Ishikawa (cell line): ENCODE data around the gene SPINK9.

Experiments used
- CEBPB ChIP-seq: IDR thresholded peaks from 2 replicates; pipeline ENCODE4 v1.6.1; 2012
- MAX ChIP-seq: IDR thresholded peaks from 2 replicates; pipeline ENCODE4 v1.6.1; 2012
- YY1 ChIP-seq: IDR thresholded peaks from 2 replicates; pipeline ENCODE4 v1.6.1; 2012; ENCODE audit warnings: low read depth
- ZBTB7A ChIP-seq: IDR thresholded peaks from 2 replicates; pipeline ENCODE4 v1.6.1; 2012; ENCODE audit warnings: low read depth
- TF ChIP-seq, protein P1 (sequence below): IDR thresholded peaks from 2 replicates; pipeline ENCODE4 v1.6.1; 2012; ENCODE audit warnings: low read depth, mild to moderate bottlenecking

DNA sequence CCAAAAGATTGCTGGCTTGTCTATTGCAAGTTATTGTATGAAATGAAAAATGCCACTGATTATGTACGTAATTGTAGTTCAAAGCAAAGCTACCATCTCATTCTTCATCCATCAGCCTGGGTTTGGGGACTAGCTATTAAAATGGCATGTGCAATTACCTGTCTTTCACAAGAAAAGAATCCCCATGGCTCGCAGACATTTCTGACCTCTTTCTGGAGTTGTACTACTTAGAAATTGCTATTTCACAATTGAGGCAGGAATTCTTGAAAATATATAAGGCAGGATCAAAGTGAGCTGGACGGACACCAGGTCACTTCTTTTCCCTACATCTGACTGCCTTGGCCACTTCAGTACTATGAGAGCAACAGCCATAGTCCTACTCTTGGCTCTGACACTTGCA, at the start of gene SPINK9:
- TF ChIP-seq MAX = no peak
- no peak for TF ChIP-seq CEBPB
- no peak for TF ChIP-seq YY1
- no peak for TF ChIP-seq ZBTB7A
- TF ChIP-seq, protein P1, sequence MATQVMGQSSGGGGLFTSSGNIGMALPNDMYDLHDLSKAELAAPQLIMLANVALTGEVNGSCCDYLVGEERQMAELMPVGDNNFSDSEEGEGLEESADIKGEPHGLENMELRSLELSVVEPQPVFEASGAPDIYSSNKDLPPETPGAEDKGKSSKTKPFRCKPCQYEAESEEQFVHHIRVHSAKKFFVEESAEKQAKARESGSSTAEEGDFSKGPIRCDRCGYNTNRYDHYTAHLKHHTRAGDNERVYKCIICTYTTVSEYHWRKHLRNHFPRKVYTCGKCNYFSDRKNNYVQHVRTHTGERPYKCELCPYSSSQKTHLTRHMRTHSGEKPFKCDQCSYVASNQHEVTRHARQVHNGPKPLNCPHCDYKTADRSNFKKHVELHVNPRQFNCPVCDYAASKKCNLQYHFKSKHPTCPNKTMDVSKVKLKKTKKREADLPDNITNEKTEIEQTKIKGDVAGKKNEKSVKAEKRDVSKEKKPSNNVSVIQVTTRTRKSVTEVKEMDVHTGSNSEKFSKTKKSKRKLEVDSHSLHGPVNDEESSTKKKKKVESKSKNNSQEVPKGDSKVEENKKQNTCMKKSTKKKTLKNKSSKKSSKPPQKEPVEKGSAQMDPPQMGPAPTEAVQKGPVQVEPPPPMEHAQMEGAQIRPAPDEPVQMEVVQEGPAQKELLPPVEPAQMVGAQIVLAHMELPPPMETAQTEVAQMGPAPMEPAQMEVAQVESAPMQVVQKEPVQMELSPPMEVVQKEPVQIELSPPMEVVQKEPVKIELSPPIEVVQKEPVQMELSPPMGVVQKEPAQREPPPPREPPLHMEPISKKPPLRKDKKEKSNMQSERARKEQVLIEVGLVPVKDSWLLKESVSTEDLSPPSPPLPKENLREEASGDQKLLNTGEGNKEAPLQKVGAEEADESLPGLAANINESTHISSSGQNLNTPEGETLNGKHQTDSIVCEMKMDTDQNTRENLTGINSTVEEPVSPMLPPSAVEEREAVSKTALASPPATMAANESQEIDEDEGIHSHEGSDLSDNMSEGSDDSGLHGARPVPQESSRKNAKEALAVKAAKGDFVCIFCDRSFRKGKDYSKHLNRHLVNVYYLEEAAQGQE = no peak
